Endothelial cell of umbilical vein (primary cell): ENCODE data around the gene PRRC2A. TPM values are rescaled to one million over a fixed set of nuclear protein-coding genes. Genes with fewer than 3 reads are reported as not detected.
A peak's percentile ranks its signal among the peaks of the same experiment; 100 is the strongest.

Experiments used
- BruUV-seq: library from RNA; stranded (reverse); fragments of 400-500 nt; replicated peaks from 2 replicates; lab custom pipeline; 2021; lab: Mats Ljungman, UMichigan
- CTCF ChIA-PET: fragments of 300-600, 350-600 bp; sonication (Branson Sonifier 250); formaldehyde crosslinking; loops from one replicate; lab custom pipeline; 2021; ENCODE audit warnings: antibody characterized with exemption, inconsistent platforms; lab: Charles Lee
- POLR2A ChIA-PET: fragments of 300-600, 350-600 bp; sonication (Branson Sonifier 250); formaldehyde crosslinking; loops from one replicate; lab custom pipeline; 2021; ENCODE audit warnings: antibody characterized with exemption, inconsistent platforms; lab: Charles Lee
- DNase-seq: peaks from one replicate; pipeline ENCODE4 v3.0.0-alpha.2; 2011; ENCODE audit warnings: low read depth, low spot score
- FAIRE-seq: peaks from 2 replicates; lab custom pipeline; 2011; peaks lifted over from hg19 to GRCh38; lab: Jason Lieb, UNC
- H2AFZ ChIP-seq: 2 replicates; pipeline ENCODE4 v1.6.0; 2012; ENCODE audit warnings: low read depth, low read length, control low read depth, inconsistent platforms
- H3K27ac ChIP-seq: 2 replicates; pipeline ENCODE4 v1.5.1; 2011; ENCODE audit warnings: low read depth, mild to moderate bottlenecking, control low read depth, low read length, moderate library complexity; ENCODE audit not compliant: insufficient read depth
- H3K27me3 ChIP-seq, 2 experiments: 2 replicates each; pipeline versions ENCODE4 v1.6.0 to v1.6.1; 2011; ENCODE audit warnings: low read length in 2 of 2, mixed read lengths in 1 of 2; ENCODE audit not compliant: control insufficient read depth in 2 of 2, insufficient read depth in 2 of 2
- H3K36me3 ChIP-seq, 2 experiments: 2 replicates in 1 of 2; 3 replicates in 1 of 2; pipeline ENCODE4 v1.5.1; 2011; ENCODE audit warnings: low read length in 2 of 2, mild to moderate bottlenecking in 1 of 2, moderate library complexity in 1 of 2; ENCODE audit not compliant: control insufficient read depth in 2 of 2, insufficient read depth in 2 of 2; ENCODE audit errors: extremely low read depth in 1 of 2
- H3K4me1 ChIP-seq: 3 replicates; pipeline ENCODE4 v1.5.1; 2011; ENCODE audit warnings: mild to moderate bottlenecking, low read length; ENCODE audit not compliant: control insufficient read depth, insufficient read depth; ENCODE audit errors: extremely low read depth
- H3K4me2 ChIP-seq: 2 replicates; pipeline ENCODE4 v1.6.1; 2011; ENCODE audit warnings: low read length, control low read depth, mixed read lengths; ENCODE audit not compliant: insufficient read depth
- H3K4me3 ChIP-seq, 3 experiments: fragments of 200-600 bp in 1 of 3; sonication (generic), shearing (Covaris generic) in 1 of 3; replicated peaks in 1 of 3; 2 replicates each; pipeline ENCODE4 v1.5.1; 2011 to 2016; ENCODE audit warnings: control low read depth in 3 of 3, low read length in 3 of 3, mild to moderate bottlenecking in 2 of 3, inconsistent platforms in 1 of 3, low read depth in 1 of 3, moderate library complexity in 1 of 3; ENCODE audit not compliant: insufficient read depth in 1 of 3
- H3K79me2 ChIP-seq: 2 replicates; pipeline ENCODE4 v1.6.0; 2012; ENCODE audit warnings: low read length, inconsistent platforms; ENCODE audit not compliant: control insufficient read depth, insufficient read depth
- H3K9ac ChIP-seq: replicated peaks from 2 replicates; pipeline ENCODE3; 2011; ENCODE audit warnings: low read length, control low read depth; ENCODE audit not compliant: insufficient read depth; ENCODE audit errors: extremely low read depth
- H3K9me1 ChIP-seq: replicated peaks from 3 replicates; pipeline ENCODE4 v1.6.0; 2011; ENCODE audit warnings: mild to moderate bottlenecking, low read length; ENCODE audit not compliant: control insufficient read depth, insufficient read depth; ENCODE audit errors: extremely low read depth
- H3K9me3 ChIP-seq: replicated peaks from 2 replicates; pipeline ENCODE4 v1.5.1; 2012; ENCODE audit warnings: low read length, inconsistent platforms; ENCODE audit not compliant: control insufficient read depth, insufficient read depth
- H4K20me1 ChIP-seq: replicated peaks from 2 replicates; pipeline ENCODE3; 2011; ENCODE audit warnings: mild to moderate bottlenecking, low read length; ENCODE audit not compliant: control insufficient read depth, insufficient read depth; ENCODE audit errors: extremely low read depth
- CTCF ChIP-seq, 2 donors: IDR thresholded peaks; 1 replicate in 1 of 2; 2 replicates in 1 of 2; pipeline ENCODE4 v1.5.1; 2011; ENCODE audit warnings: low read length in 2 of 2, mild to moderate bottlenecking in 2 of 2, moderate library complexity in 2 of 2, control low read depth in 1 of 2, inconsistent platforms in 1 of 2, low read depth in 1 of 2; ENCODE audit not compliant: insufficient read depth in 1 of 2; ENCODE audit errors: extremely low read depth in 1 of 2
- EZH2 ChIP-seq: IDR thresholded peaks from 2 replicates; pipeline ENCODE4 v1.6.1; 2012; ENCODE audit warnings: borderline replicate concordance, low read depth, mild to moderate bottlenecking, moderate library complexity, low read length, inconsistent platforms; ENCODE audit not compliant: severe bottlenecking
- FOS ChIP-seq: IDR thresholded peaks from 2 replicates; pipeline ENCODE4 v1.6.1; 2011; ENCODE audit warnings: mild to moderate bottlenecking, low read length, moderate library complexity, borderline replicate concordance; ENCODE audit not compliant: insufficient read depth
- GATA2 ChIP-seq: IDR thresholded peaks from 2 replicates; pipeline ENCODE4 v1.7.0; 2011; ENCODE audit warnings: low read depth, mild to moderate bottlenecking, moderate library complexity, mixed read lengths, low read length; ENCODE audit not compliant: insufficient read length, insufficient read depth
- JUN ChIP-seq: IDR thresholded peaks from 2 replicates; pipeline ENCODE4 v1.6.1; 2011; ENCODE audit warnings: borderline replicate concordance, low read depth; ENCODE audit not compliant: insufficient read length, insufficient read depth
- MAX ChIP-seq: IDR thresholded peaks from 2 replicates; pipeline ENCODE4 v1.6.1; 2011; ENCODE audit not compliant: insufficient read depth, insufficient read length
- MYC ChIP-seq: IDR thresholded peaks from one replicate; pipeline ENCODE4 v1.6.1; 2011; ENCODE audit warnings: mild to moderate bottlenecking, low read depth, low read length
- POLR2A ChIP-seq: IDR thresholded peaks from 2 replicates; pipeline ENCODE4 v1.6.1; 2012; ENCODE audit warnings: low read depth, mild to moderate bottlenecking, control low read depth, low read length
- POLR2AphosphoS5 ChIP-seq: IDR thresholded peaks from 2 replicates; pipeline ENCODE4 v1.6.1; 2012; ENCODE audit warnings: low read depth, mild to moderate bottlenecking, control low read depth, low read length, moderate library complexity; ENCODE audit not compliant: insufficient read depth
- dilution Hi-C: fragments of 300-500 bp; cut with MboI; formaldehyde crosslinking; loops from one replicate; pipeline ENCODE4 v1.15.0; 2019; ENCODE audit warnings: low sequenced_read_pairs; ENCODE audit not compliant: extremely low pct_ligation_motif_present
- intact Hi-C: fragments of 100-400 bp; cut with micrococcal nuclease; formaldehyde crosslinking; loops from one replicate; pipeline ENCODE4 v1.10.0; 2022
- polyA plus RNA-seq, 4 experiments: library from polyadenylated mRNA; depleted of rRNA in 3 of 4; stranded (reverse) in 3 of 4; unstranded in 1 of 4; fragments of >200 nt; gene quantifications; 2 replicates each; pipeline versions ENCODE4 v1.2.1 to v1.2.3, GENCODE V29; 2011 to 2012; ENCODE audit warnings: missing spikeins in 1 of 4
- total RNA-seq: library from RNA; stranded (reverse); gene quantifications from 2 replicates; pipeline ENCODE4 v1.2.3, GENCODE V29; 2021

PRRC2A gene
- total and polyA plus RNA-seq, 2 donors (not counting 3 experiments of a cell fraction or from before 2014, with no cell fraction given), result 88.4 to 229 TPM

DNA sequence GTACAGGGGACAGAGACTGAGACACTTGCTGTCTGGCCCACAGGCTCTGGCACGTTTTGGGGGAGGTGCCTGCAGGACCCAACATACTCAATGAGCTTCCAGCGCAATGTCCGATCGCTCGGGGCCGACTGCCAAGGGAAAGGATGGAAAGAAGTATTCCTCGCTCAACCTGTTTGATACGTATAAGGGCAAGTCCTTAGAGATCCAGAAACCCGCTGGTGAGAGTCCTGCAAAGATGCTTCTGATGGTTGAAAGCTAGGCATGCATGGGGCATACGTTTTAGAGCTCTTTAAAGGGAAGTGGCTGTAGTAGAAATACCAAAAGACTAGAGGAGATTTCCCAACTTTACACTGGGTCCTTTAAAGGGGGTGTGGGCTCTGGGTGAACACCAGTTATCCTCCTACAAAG, 2.2 kb downstream of the PRRC2A start:
- Histone ChIP-seq H4K20me1 (no peaks in the 10 kb centered on the region), H3K4me1 (peaks cover 13% of the 10 kb centered on the region), H3K36me3 (peaks cover 25 to 38% of the 10 kb centered on the region in 2 experiments), H3K4me2 (peak overlapping the region; percentile 92), H2AFZ (no peak overlapping the region), H3K27me3 (no peaks in the 10 kb centered on the region), H3K9me3 (no peaks in the 10 kb centered on the region), H3K4me3 (peak overlapping the region in 1 of 3 experiments; percentile 95), H3K79me2 (peaks cover 62% of the 10 kb centered on the region), H3K9ac (no peak overlapping the region), H3K27ac (no peak overlapping the region), H3K9me1 (no peaks in the 10 kb centered on the region)
- dilution Hi-C loops, result no loop called here
- TF ChIP-seq MYC (no peak), GATA2 (no peak), MAX (no peak), JUN (no peak), POLR2AphosphoS5 (no peak), EZH2 (no peak), FOS (no peak), CTCF (IDR thresholded peaks at IDR 0.05; ENCODE audit: extremely low read depth in 1 of 2, insufficient read depth in 1 of 2, low read depth in 1 of 2, low read length in 2 of 2) (no peak), POLR2A (no peak)
- no peak for FAIRE-seq
- no TSS peak for BruUV-seq
- ChIA-PET CTCF (interaction anchor here (0.7 to 3.9 kb wide), 7 partner anchors 17 to 81 kb away, joined by 3 to 18 read pairs (median 4); partner anchors contain the start of gene DDX39B), POLR2A (interaction anchor here (0.8 to 2.2 kb wide), 3 partner anchors 11 to 49 kb away, joined by 3 to 4 read pairs (median 3); no protein-coding TSS in a partner anchor)
- DNase-seq, result no peak
- intact Hi-C loops, result loop anchor here (5.0 kb wide), 1 partner anchor 130 kb away; no protein-coding TSS in a partner anchor
